Retina (tissue), 1 donor: Measurements from ENCODE around the gene BCR.
A peak's percentile ranks its signal among the peaks of the same experiment; 100 is the strongest.
"Not testable (repeated sequence)": the region's sequence is repeated elsewhere in the genome, so short reads cannot be mapped to it uniquely, and the experiment has no call there.

Source experiments
- DNase-seq: peaks from one replicate; pipeline ENCODE4 v3.0.0-alpha.2; 2016

The BCR gene

GRCh38 chr22:23291806-23292452 is 111.6 kb downstream of the BCR start:
- no peak for DNase-seq

GRCh38 chr22:23292453-23293350 is 112.4 kb downstream of the BCR start:
- DNase-seq, result no peak

- DNase-seq, result no peak
Observed at GRCh38 chr22:23293720-23294119, 113.4 kb downstream of the BCR start.

- no peak for DNase-seq
Observed at GRCh38 chr22:23294221-23294620, 113.9 kb downstream of the BCR start.

- no peak for DNase-seq
Observed at GRCh38 chr22:23300476-23300875, 120.2 kb downstream of the BCR start.

GRCh38 chr22:23301591-23301990 is 121.3 kb downstream of the BCR start:
- no peak for DNase-seq

- DNase-seq, result no peak
Observed at GRCh38 chr22:23302171-23303002, 122.1 kb downstream of the BCR start.

- DNase-seq, result no peak
Observed at GRCh38 chr22:23305321-23305910, 125.1 kb downstream of the BCR start.

- DNase-seq, result no peak
Observed at GRCh38 chr22:23305922-23306374, 125.6 kb downstream of the BCR start.

GRCh38 chr22:23306438-23306921 is 126.2 kb downstream of the BCR start:
- no peak for DNase-seq

- no peak for DNase-seq
Observed at GRCh38 chr22:23306926-23307325, 126.6 kb downstream of the BCR start.

- not testable (repeated sequence) for DNase-seq
Observed at GRCh38 chr22:23307511-23307910, 127.2 kb downstream of the BCR start.

- DNase-seq, result not testable (repeated sequence)
Observed at GRCh38 chr22:23309261-23309660, 129.0 kb downstream of the BCR start.

GRCh38 chr22:23310443-23311097 is 130.3 kb downstream of the BCR start:
- DNase-seq, result not testable (repeated sequence)

GRCh38 chr22:23311635-23312420 is 131.5 kb downstream of the BCR start:
- DNase-seq, result not testable (repeated sequence)

- DNase-seq, result no peak
Observed at GRCh38 chr22:23313791-23314567, 133.7 kb downstream of the BCR start.

GRCh38 chr22:23315341-23315917 is 135.1 kb downstream of the BCR start:
- DNase-seq, result peak; percentile 77

GRCh38 chr22:23316596-23316995 is 136.3 kb downstream of the BCR start:
- not testable (repeated sequence) for DNase-seq

- DNase-seq, result not testable (repeated sequence)
Observed at GRCh38 chr22:23318316-23318715, 138.0 kb downstream of the BCR start.
